HG02678 (cell line): ENCODE measurements around the gene ANAPC5.

Experiments
- ATAC-seq: cut with Tn5 transposase; IDR thresholded peaks from one replicate; pipeline ENCODE4 v1.9.1; 2021; ENCODE audit warnings: mild to moderate bottlenecking, moderate library complexity; ENCODE audit not compliant: unreplicated experiment

The ANAPC5 gene

GRCh38 chr12:121263206-121263935 lies 88.8 kb downstream of the ANAPC5 start:
- ATAC-seq, result no peak

GRCh38 chr12:121261398-121261797 lies 90.8 kb downstream of the ANAPC5 start:
- ATAC-seq, result no peak

GRCh38 chr12:121260091-121260490 lies 92.1 kb downstream of the ANAPC5 start:
- ATAC-seq, result no peak

DNA sequence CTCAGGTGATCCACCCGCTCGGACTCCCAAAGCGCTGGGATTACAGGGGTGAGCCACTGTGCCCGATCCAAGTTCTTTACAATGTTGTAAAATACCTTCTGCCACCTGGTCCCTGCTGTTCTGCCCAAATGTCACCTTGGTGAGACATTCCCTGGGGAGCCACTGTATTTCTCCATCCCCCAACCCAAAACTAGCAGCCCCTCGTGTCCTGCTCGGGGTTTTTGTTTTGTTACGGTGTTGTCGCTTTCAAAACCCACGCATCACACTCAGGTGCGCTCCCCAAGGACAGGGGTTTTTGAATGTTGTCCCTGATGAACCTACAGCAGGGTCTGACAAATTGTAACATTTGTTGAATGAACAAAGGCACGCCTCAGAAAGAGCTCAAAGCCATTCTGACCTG lies 93.1 kb downstream of the ANAPC5 start:
- no peak for ATAC-seq
